Motor neuron (in vitro differentiated cells): ENCODE results near the gene GFPT2. TPM values are rescaled to one million over a fixed set of nuclear protein-coding genes. Genes with fewer than 3 reads are reported as not detected.
A peak's percentile ranks its signal among the peaks of the same experiment; 100 is the strongest.

Source experiments
- ATAC-seq, 8 experiments: fragments of 200-7000 bp; cut with Tn5 transposase; replicated peaks in 6 of 8; 2 replicates each; pipeline ENCODE4 v1.8.0; 2021; ENCODE audit warnings: mild to moderate bottlenecking in 8 of 8, moderate library complexity in 8 of 8
- H3K27ac ChIP-seq, 2 donors: fragments of 250-450 bp; sonication (Bioruptor Pico); 2 replicates each; pipeline ENCODE4 v1.9.0; 2021; ENCODE audit warnings: antibody characterized with exemption in 2 of 2, mild to moderate bottlenecking in 2 of 2, moderate library complexity in 1 of 2
- H3K4me1 ChIP-seq, 2 donors: fragments of 250-450 bp; sonication (Bioruptor Pico); replicated peaks in 1 of 2; 2 replicates each; pipeline ENCODE4 v1.6.1; 2021; ENCODE audit warnings: antibody characterized with exemption in 2 of 2, mild to moderate bottlenecking in 2 of 2, moderate library complexity in 1 of 2
- H3K4me3 ChIP-seq, 5 donors: fragments of 250-450 bp; sonication (Bioruptor Pico); 2 replicates each; pipeline ENCODE4 v1.9.0; 2021; ENCODE audit warnings: antibody characterized with exemption in 5 of 5, mild to moderate bottlenecking in 5 of 5, moderate library complexity in 4 of 5
- WGBS, 10 experiments: fragments of 450-650 bp; shearing (Covaris generic); methylation state at CpG; one replicate each; pipeline ENCODE4 v1.0.0; 2022; 5-methylcytosine and 5-hydroxymethylcytosine counted together
- in situ Hi-C, 9 experiments: fragments of 400-800 bp; cut with MboI; loops; one replicate each; pipeline ENCODE4 v1.15.0; 2021; ENCODE audit warnings: low sequenced_read_pairs in 9 of 9, low pct_unique_long_range_greater_than_20kb in 2 of 9; ENCODE audit not compliant: unreplicated experiment in 9 of 9
- total RNA-seq, 8 experiments: library from RNA; unstranded; fragments of 300-600 nt; gene quantifications; 2 replicates each; pipeline versions ENCODE4 v1.2.3 to v1.2.4, GENCODE V29; 2022

The GFPT2 gene
- total RNA-seq, 8 experiments from 2014 or later = 3.8 to 140 (median 9.5) TPM

- no peak for ATAC-seq
- 53 to 100% (median 95%) methylated on average over 2 to 3 of the region's 3 CpGs; no CpG with 5 or more reads in 1 of the 10 experiments for WGBS, 10 experiments
- in situ Hi-C loops = no loop called here
- Histone ChIP-seq H3K4me3 (no peak overlapping the region), H3K27ac (no peak overlapping the region), H3K4me1 (no peaks in the 10 kb centered on the region)
Observed at GRCh38 chr5:180332861-180333260, 20.3 kb downstream of the GFPT2 start.

- 80% methylated on average over 1 of the region's 13 CpGs; no CpG with 5 or more reads in 9 of the 10 experiments for WGBS, 10 experiments
- Histone ChIP-seq H3K4me1 (peaks cover 1 to 2% of the 10 kb centered on the region in 2 donors), H3K4me3 (no peak overlapping the region), H3K27ac (no peak overlapping the region)
- ATAC-seq = peak in 1 of 8 experiments; percentile 36
- in situ Hi-C loops = no loop called here
Observed at GRCh38 chr5:180332051-180332517, 21.1 kb downstream of the GFPT2 start.

GRCh38 chr5:180331647-180331950, 21.5 kb downstream of the GFPT2 start:
- peak in 1 of 8 experiments; percentile 0 for ATAC-seq
- WGBS, 10 experiments = 5 to 80% (median 40%) methylated on average over 1 to 6 of the region's 7 CpGs; no CpG with 5 or more reads in 1 of the 10 experiments
- H3K4me3 ChIP-seq = no peak overlapping the region
- in situ Hi-C loops = no loop called here
- H3K27ac ChIP-seq = no peak overlapping the region
- peaks cover 3 to 6% of the 10 kb centered on the region in 2 donors for H3K4me1 ChIP-seq

- ATAC-seq = peak in 5 of 8 experiments; percentile 6 to 64 (median 40)
- Histone ChIP-seq H3K4me1 (peaks cover 3 to 8% of the 10 kb centered on the region in 2 donors), H3K27ac (no peak overlapping the region), H3K4me3 (no peak overlapping the region)
- in situ Hi-C loops = no loop called here
- 0 to 93% (median 70%) methylated on average over 1 to 16 of the region's 16 CpGs; no CpG with 5 or more reads in 3 of the 10 experiments for WGBS, 10 experiments
Observed at GRCh38 chr5:180330810-180331646, 22.1 kb downstream of the GFPT2 start.

DNA sequence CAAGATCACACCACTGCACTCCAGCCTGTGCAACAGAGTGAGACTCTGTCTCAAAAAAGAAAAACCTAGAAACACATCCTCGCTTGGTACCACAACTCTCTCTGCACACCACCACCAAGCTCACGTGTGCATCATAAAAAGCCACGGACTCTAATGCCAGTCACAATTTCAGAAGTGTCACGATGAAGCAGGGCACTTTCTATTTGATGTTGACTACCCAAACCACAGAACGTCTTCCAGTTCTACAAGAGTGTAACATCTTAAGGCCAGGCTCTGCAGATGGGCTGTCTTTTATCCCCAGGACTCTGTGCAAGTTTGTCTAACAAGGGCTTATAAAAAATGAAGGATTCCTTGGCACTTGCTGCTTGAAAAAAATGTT, 22.9 kb downstream of the GFPT2 start:
- Histone ChIP-seq H3K4me3 (no peak overlapping the region), H3K4me1 (peaks cover 3 to 8% of the 10 kb centered on the region in 2 donors), H3K27ac (no peak overlapping the region)
- WGBS, 10 experiments = 0 to 100% (median 90%) methylated on average over 1 to 3 of the region's 5 CpGs; no CpG with 5 or more reads in 5 of the 10 experiments
- in situ Hi-C loops = no loop called here
- no peak for ATAC-seq

GRCh38 chr5:180329606-180330269, 23.4 kb downstream of the GFPT2 start:
- Histone ChIP-seq H3K27ac (no peak overlapping the region), H3K4me3 (no peak overlapping the region), H3K4me1 (peaks cover 5 to 8% of the 10 kb centered on the region in 2 donors)
- no peak for ATAC-seq
- WGBS, 10 experiments = 67 to 100% (median 97%) methylated on average over 1 to 4 of the region's 8 CpGs; no CpG with 5 or more reads in 4 of the 10 experiments
- in situ Hi-C loops = no loop called here

DNA sequence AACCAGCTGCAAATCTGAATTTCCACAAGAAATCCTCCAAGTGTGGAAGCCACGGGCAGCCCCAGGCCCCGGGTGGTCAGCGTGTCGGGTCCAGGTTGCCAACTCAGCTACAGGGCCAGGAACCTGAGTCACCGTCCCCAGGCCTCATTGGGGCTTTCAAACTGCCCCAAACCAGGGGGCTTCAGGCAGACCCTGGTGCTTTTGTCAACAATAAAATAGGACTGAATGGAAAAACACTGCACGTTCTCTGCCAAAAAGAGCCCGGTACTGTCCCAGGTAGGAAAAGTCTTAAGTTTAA, 24.0 kb downstream of the GFPT2 start:
- whole genome bisulfite sequencing, 10 experiments = 83 to 100% (median 93%) methylated on average over 2 to 6 of the region's 7 CpGs; no CpG with 5 or more reads in 2 of the 10 experiments
- ATAC-seq = no peak
- in situ Hi-C loops = no loop called here

GRCh38 chr5:180328296-180329137, 24.6 kb downstream of the GFPT2 start:
- ATAC-seq = peak in 6 of 8 experiments; percentile 3 to 65 (median 31)
- no peak overlapping the region for H3K4me3 ChIP-seq
- H3K4me1 ChIP-seq = peaks cover 17 to 19% of the 10 kb centered on the region in 2 donors
- H3K27ac ChIP-seq = no peak overlapping the region
- 0 to 100% (median 78%) methylated on average over 2 to 22 of the region's 31 CpGs; no CpG with 5 or more reads in 2 of the 10 experiments for WGBS, 10 experiments
- in situ Hi-C loops = no loop called here

More for the DNA sequence above, 24.0 kb downstream of the GFPT2 start:
- H3K4me3 ChIP-seq = no peak overlapping the region
- H3K27ac ChIP-seq = no peak overlapping the region
- H3K4me1 ChIP-seq = peaks cover 11 to 13% of the 10 kb centered on the region in 2 donors

GRCh38 chr5:180326989-180327565, 26.1 kb downstream of the GFPT2 start:
- H3K4me1 ChIP-seq = peaks cover 22 to 29% of the 10 kb centered on the region in 2 donors
- ATAC-seq = peak in 3 of 8 experiments; percentile 17 to 50 (median 19)
- 77 to 100% (median 100%) methylated on average over 1 to 6 of the region's 10 CpGs; no CpG with 5 or more reads in 4 of the 10 experiments for WGBS, 10 experiments
- in situ Hi-C loops = no loop called here
- H3K27ac ChIP-seq = no peak overlapping the region
- no peak overlapping the region for H3K4me3 ChIP-seq

DNA sequence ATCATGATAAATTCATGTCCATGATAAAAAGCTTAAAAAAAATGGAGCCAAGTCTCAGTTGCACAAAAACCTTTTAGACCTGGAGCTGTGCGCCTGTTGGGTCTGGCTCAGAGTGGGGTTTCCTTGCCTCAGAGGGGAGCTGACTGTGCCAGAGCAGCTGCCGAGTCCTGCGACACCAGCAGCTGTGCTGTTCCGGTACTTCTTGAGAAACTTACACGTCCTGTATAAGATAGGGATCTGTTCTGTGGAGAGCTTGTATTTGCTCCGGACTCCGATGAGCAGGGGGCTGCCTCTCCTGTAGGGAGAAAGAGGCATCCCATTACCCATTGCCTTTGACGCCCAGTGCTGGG, 28.6 kb downstream of the GFPT2 start:
- in situ Hi-C loops = loop anchor here in 1 of 9 experiments (25.0 kb wide), 1 partner anchor 138 kb away; no protein-coding TSS in a partner anchor
- 80 to 100% (median 88%) methylated on average over 1 to 4 of the region's 8 CpGs; no CpG with 5 or more reads in 4 of the 10 experiments for WGBS, 10 experiments
- H3K4me3 ChIP-seq = no peak overlapping the region
- H3K27ac ChIP-seq = no peak overlapping the region
- peak in 4 of 8 experiments; percentile 2 to 40 (median 24) for ATAC-seq
- H3K4me1 ChIP-seq = peaks cover 22 to 29% of the 10 kb centered on the region in 2 donors

DNA sequence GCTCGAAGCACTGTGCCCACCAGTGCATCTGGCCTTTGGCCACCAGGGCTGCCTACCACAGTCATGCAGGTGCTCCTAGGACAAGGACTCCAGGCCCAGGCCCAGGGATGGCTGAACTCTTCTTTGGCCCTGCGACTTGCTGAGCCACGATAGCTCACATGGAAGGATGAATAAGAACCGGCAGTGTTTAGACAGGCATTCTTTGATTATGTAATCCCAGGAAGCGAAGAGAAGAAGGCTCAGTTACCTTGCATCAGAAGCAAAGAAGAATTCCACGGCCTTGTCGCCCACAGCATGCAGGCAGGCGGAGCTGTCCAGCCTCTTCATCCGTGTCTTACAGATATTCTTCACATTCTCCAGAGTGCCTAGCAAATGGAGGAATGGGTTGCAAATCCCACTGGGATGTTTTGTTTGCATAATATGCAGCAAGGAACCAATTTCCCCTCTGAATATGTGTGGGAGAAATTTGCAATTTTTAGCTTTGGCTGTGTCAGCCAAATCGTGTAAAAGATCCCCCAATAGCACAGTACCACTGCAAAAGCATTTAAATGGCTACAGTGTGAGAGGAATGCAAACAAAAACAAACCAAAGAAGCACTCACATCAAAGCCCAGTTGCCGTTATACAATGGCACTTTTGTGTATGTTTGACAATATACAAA, 29.1 kb downstream of the GFPT2 start:
- 0 to 80% (median 32%) methylated on average over 1 to 8 of the region's 11 CpGs; no CpG with 5 or more reads in 1 of the 10 experiments for WGBS, 10 experiments
- ATAC-seq = peak; percentile 16 to 83 (median 43)
- Histone ChIP-seq H3K4me1 (peaks cover 22 to 29% of the 10 kb centered on the region in 2 donors), H3K4me3 (no peak overlapping the region), H3K27ac (peak overlapping the region in 1 of 2 donors; percentile 19)
- in situ Hi-C loops = loop anchor here in 1 of 9 experiments (25.0 kb wide), 1 partner anchor 138 kb away; no protein-coding TSS in a partner anchor

- H3K27ac ChIP-seq = no peak overlapping the region
- WGBS, 10 experiments = 13 to 100% (median 65%) methylated on average over 2 to 14 of the region's 14 CpGs; no CpG with 5 or more reads in 2 of the 10 experiments
- H3K4me3 ChIP-seq = no peak overlapping the region
- ATAC-seq = peak in 5 of 8 experiments; percentile 76 to 91 (median 86)
- H3K4me1 ChIP-seq = peaks cover 22 to 29% of the 10 kb centered on the region in 2 donors
- in situ Hi-C loops = loop anchor here in 1 of 9 experiments (25.0 kb wide), 1 partner anchor 139 kb away; no protein-coding TSS in a partner anchor
Observed at GRCh38 chr5:180323160-180323559, 30.0 kb downstream of the GFPT2 start.
